GM18861 (cell line): ENCODE data around the gene NAXD.
A peak's percentile ranks its signal among the peaks of the same experiment; 100 is the strongest.
"Not testable (repeated sequence)": the region's sequence is repeated elsewhere in the genome, so short reads cannot be mapped to it uniquely, and the experiment has no call there.

Experiments used
- ATAC-seq: cut with Tn5 transposase; IDR thresholded peaks from one replicate; pipeline ENCODE4 v1.9.1; 2021; ENCODE audit not compliant: unreplicated experiment

The NAXD gene

DNA sequence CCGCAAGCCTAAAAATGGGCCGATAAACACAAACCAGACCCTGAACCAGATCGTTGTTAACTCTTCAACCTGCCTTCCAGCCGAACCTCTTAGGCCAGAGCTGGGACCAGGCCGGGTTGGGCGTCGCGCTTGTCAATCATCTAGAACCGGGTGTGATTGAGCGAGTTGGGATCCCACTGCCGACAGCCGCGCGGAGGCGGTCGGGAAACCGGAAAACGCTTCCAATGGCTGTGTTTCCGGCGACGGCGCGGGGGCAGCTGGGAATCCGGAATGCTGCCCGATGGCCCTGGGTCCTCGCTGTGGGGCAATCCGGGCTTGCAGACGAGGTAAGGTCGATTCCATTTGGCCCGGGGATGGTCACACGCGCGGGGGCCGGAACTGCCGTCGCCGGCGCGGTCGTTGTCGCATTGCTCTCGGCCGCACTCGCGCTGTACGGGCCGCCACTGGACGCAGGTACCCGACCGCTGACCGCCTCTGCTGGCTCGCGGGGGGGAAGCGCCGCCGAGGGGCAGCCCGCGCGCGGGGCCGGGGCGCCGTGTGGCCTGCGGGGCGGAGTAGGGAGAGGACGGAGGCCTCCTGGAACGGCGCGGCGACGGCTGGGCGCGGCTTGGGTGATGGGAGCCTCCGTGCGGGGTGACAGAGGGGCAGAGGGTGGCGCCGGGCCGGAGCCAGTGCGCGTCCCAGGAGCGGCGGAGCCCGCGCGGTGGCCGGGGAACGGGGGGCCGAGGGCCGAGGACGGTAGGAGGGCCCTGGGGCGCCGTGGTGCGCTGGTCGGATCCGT is at the start of gene NAXD:
NAXD (plus strand) TSS at position 224 of the 781 bp plus-strand sequence; CDS start at position 281, 57 bp downstream.
- ATAC-seq: peak; percentile 63

- no peak for ATAC-seq
Measured at GRCh38 chr13:110566171-110566570, 49.2 kb upstream of the NAXD start.

- no peak for ATAC-seq
Measured at GRCh38 chr13:110568612-110569011, 46.7 kb upstream of the NAXD start.

GRCh38 chr13:110569962-110570361 is 45.4 kb upstream of the NAXD start:
- not testable (repeated sequence) for ATAC-seq

DNA sequence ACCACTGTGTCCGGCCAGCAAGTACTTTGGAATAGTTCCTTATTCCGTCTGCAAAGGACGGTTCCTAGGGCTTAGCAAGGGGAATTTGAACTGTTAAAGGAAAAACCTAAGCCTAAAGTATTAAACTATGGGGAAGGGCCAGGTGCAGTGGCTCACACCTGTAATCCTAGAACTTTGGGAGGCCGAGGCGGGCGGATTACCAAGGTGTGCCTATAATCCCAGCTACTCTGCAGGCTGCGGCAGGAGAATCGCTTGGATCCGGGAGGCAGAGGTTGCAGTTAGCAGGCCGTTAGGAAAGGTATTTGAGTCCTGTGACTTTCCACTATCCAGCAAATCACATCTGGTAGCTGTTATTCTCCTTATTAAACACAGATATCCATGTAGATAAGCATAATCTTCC is 44.5 kb upstream of the NAXD start:
- ATAC-seq: no peak

GRCh38 chr13:110571896-110572777 is 43.2 kb upstream of the NAXD start:
- ATAC-seq: no peak

DNA sequence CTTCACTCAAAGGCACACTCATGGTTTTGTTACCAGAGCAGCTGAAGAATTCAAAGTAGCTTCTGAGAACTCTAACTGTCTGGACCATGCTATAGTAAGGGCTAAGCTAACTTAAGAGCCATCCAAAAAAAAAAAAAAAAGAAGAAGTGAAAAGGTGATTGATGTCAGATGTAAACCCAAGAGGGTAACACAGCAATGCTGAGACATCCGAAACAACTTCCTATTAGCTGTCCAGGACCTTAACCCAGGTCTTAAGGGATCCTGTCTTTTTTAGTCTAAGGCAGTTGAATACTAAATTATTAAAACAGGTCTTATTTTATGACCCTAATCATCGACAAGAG is 42.6 kb upstream of the NAXD start:
- ATAC-seq: no peak

GRCh38 chr13:110574161-110574560 is 41.2 kb upstream of the NAXD start:
- no peak for ATAC-seq

DNA sequence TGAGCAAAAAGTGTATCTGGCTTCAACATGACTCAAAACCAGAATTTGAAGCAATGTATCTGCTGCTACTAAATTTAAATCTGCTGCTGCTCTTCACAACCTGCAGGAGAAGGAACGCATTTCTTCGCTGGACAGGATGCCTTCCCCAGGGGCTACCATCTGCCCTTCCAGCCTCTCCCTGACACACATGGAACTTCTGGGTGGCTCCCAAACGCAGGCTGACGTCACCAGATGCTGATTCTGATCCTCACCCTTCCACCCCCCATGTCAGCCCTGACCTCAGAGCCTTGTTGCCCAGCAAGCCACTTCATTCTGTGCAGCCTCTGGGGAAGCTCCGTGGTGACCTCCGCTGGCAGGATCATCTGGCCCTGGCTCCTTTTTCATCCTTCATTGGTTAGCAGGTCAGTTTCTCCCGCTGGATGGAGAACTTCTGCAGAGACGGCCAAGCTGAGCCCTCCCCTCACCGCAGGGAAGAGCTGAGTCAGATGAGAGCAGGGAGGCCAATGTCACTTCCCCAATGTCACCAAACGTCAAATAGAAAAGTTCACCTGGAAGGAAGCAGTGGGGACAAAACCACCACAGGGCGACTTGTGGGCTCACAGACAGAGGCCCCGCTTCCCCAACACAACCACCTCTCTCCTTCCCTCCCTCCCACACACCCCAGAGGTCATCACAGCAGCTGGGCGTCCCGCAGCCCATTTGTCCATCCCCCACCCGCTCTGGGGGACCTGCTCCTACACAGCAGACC is 39.8 kb upstream of the NAXD start:
- ATAC-seq: peak; percentile 83

GRCh38 chr13:110576070-110576394 is 39.3 kb upstream of the NAXD start:
- ATAC-seq: no peak

DNA sequence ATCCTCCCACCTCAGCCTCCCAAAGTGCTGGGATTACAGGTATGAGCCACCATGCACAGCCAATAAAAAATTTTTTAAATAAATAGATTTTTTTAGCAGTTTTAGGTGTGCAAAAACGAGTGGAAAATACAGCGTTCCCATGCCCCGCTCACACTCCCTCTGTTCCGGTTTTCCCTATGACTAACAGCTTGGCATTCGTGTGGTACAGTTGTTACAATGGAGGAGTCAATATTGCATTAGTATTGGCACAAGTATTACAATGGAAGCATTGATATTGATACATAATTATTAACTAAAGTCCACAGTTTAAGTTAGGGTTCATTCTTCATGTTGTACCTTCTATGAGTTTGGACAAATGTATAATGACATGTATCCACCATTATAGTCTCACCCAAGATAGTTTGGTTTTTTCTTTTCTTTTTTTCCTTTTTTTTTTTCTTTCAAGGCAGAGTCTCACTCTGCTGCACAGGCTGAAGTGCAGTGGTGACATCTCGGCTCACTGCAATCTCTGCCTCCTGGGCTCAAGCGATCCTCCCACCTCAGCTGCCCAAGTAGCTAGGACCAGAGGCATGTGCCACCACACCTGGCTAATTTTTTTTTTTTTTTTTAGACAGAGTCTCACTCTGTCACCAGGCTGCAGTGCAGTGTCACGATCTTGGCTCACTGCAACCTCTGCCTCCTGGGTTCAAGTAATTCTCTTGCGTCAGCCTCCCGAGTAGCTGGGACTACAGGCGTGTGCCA is 38.4 kb upstream of the NAXD start:
- no peak for ATAC-seq

- ATAC-seq: no peak
Measured at GRCh38 chr13:110578363-110578762, 37.0 kb upstream of the NAXD start.

DNA sequence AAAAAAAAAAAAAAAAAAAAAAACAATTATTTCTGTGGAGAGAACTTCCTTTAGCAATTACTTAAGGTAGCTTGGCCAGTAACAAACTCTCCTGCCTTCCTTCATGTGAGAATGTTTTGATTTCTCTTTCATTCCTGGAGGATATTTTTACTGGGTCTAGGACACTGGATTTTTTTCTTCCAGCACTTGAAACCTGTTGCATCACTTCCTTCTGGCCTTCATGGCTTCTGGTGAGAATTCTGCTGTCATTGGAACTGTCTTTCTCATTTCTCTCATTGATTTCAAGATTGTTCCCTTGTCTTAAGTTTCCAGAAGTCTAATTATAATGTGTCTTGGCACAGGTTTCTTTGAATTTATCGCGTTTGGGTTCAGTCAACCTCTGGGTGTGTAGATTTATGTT is 34.5 kb upstream of the NAXD start:
- no peak for ATAC-seq

DNA sequence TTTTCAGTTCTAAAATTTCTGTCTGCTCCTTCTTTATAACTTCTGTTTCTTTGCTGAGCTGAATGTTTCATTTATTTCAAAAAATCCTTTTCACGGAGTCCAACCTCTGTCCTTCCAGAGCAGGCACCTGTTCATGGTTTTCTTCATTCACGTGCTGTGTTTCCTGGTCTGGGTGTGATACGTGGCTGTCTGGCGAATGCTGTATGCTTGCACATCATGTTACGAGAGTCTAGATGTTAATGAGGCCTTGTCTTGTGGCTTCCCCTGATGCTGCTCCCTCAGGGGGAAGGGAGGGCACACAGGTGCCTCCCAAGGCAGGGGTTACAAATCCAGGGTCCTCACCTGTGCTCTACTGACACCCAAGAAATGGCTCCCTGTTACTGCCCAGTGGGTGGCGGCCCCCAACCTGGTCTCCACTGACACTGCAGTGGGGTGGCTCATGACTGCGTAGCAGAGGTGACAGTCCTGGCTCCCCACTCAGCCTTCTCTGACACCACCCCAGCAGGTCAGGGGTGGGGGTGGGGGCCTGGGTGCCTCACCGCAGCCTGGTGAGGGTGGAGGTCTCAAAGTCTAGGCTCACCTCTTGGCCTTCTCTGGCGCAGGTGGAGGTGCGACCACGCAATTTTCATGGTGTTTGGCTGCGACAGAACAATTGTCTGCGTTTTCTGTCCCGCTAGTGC is 33.7 kb upstream of the NAXD start:
- ATAC-seq: no peak

- ATAC-seq: no peak
Measured at GRCh38 chr13:110582421-110582954, 32.9 kb upstream of the NAXD start.

DNA sequence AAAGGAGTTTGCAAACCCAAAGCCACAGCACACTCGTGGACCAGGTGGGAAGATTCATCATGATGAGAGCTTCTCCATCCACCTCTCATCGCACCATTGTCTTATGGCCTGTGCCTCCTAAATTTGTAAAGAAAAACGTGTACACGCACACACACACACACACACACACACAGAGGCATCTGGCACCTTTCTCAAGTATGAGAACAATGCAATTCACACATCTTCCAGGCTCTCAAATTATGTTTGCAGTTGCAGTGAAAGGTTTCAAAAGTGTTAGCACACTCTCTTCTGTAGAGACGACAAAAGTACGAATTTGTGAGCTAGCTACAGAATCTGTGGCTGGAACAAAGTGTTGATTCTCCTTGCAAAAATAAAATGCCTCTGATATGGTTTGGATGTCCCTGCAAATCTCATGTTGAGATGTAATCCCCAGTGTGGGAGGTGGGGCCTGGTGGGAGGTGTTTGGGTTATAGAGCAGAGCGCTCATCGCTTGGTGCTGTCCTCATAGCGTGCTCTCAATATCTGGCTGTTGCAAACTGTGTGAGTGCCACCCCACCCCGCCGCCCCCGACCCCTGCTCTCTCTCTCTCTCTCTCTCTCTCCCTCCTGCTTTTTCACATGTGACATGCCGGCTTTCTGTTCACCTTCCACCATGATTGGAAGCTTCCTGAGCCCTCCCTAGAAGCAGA is 32.0 kb upstream of the NAXD start:
- ATAC-seq: no peak

GRCh38 chr13:110589793-110590390 is 25.5 kb upstream of the NAXD start:
- ATAC-seq: no peak

GRCh38 chr13:110590577-110590976 is 24.8 kb upstream of the NAXD start:
- ATAC-seq: no peak

GRCh38 chr13:110592665-110593064 is 22.7 kb upstream of the NAXD start:
- no peak for ATAC-seq
